Stomach (tissue), 4 donors: ENCODE results near the gene NOMO2.
"Not testable (repeated sequence)": the region's sequence is repeated elsewhere in the genome, so short reads cannot be mapped to it uniquely, and the experiment has no call there.

Experiments
- CTCF ChIP-seq, 7 experiments: fragments of 450-650 bp in 4 of 7; fragments of 200-600 bp in 3 of 7; sonication (generic) in 3 of 7; IDR thresholded peaks; one replicate each; pipeline ENCODE4 v1.5.1; 2016 to 2019; ENCODE audit warnings: antibody characterized with exemption in 7 of 7, control low read depth in 2 of 7, mild to moderate bottlenecking in 1 of 7
- EP300 ChIP-seq: sonication (generic); formaldehyde crosslinking; IDR thresholded peaks from one replicate; pipeline ENCODE4 v1.6.1; 2017; ENCODE audit warnings: antibody characterized with exemption
- POLR2A ChIP-seq, 4 donors: fragments of 450-650 bp; IDR thresholded peaks; one replicate each; pipeline ENCODE4 v1.6.1; 2016; ENCODE audit warnings: antibody characterized with exemption in 4 of 4, control low read depth in 2 of 4, mild to moderate bottlenecking in 1 of 4, moderate library complexity in 1 of 4
- POLR2AphosphoS5 ChIP-seq, 3 donors: sonication (generic); formaldehyde crosslinking; IDR thresholded peaks; one replicate each; pipeline ENCODE4 v1.6.1; 2016; ENCODE audit warnings: antibody characterized with exemption in 3 of 3

DNA sequence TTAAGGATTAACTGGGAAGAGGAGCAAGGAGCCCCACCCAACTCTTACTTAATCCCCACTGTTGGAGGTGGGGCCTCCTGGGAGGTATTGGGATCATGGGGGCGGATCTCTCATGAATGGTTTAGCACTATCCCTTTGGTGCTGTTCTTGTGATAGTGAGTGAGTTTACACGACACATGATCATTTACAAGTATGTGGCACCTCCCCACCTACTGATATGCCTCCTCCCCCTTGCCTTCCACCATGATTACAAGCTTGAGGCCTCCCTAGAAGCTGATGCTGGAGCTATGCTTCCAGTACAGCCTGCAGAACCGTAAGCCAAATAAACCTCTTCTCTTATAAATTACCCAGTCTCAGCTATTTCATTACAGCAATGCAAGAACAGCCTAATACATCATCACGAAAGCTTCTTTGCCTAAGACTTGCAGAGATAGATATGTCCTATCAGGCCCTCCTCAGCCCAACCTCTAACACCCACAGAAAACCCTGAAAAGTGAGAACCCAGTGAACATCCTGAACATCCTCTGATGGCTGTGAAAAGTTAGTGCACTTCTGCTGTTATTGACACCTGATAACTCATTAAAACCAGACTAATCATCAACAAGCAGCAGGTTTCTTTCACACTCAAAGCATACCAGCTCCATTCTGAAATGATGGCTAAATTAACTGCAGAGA, 41.8 kb upstream of the NOMO2 start:
- TF ChIP-seq EP300; CTCF (IDR thresholded peaks at IDR 0.05); POLR2AphosphoS5 (IDR thresholded peaks at IDR 0.05); POLR2A (IDR thresholded peaks at IDR 0.05): not testable (repeated sequence)
